K562 (cell line): Measurements from ENCODE around the gene PLD5.

Source experiments
- BRCA1 ChIP-seq, 2 experiments: fragments of 450-650 bp in 1 of 2; sonication (generic) in 1 of 2; formaldehyde crosslinking in 1 of 2; IDR thresholded peaks; 2 replicates each; pipeline versions ENCODE4 v1.5.0 to v1.6.1; 2017 to 2020; ENCODE audit warnings: mild to moderate bottlenecking in 1 of 2, missing genetic modification reagents in 1 of 2
- CBX1 ChIP-seq: sonication (generic); IDR thresholded peaks from 2 replicates; pipeline ENCODE4 v1.6.1; 2016; ENCODE audit warnings: antibody characterized with exemption, low read depth, mild to moderate bottlenecking
- CHD7 ChIP-seq: fragments of 200-600 bp; sonication (generic); IDR thresholded peaks from one replicate; pipeline ENCODE4 v1.6.1; 2012; ENCODE audit warnings: mild to moderate bottlenecking, low read depth, low read length, inconsistent platforms
- E2F4 ChIP-seq: sonication (generic); formaldehyde crosslinking; IDR thresholded peaks from 2 replicates; pipeline ENCODE4 v1.8.0; 2022; ENCODE audit warnings: mild to moderate bottlenecking, low read depth, missing genetic modification reagents
- EGR1 ChIP-seq: fragments of 450-650 bp; conservative IDR thresholded peaks from 2 replicates; pipeline ENCODE4 v1.6.1; 2017; ENCODE audit warnings: mild to moderate bottlenecking
- HMG20B ChIP-seq: fragments of 250-450 bp; sonication (Bioruptor Pico); IDR thresholded peaks from 2 replicates; pipeline ENCODE4 v1.5.0; 2021; ENCODE audit warnings: mild to moderate bottlenecking
- RAD51 ChIP-seq: fragments of 450-650 bp; IDR thresholded peaks from 2 replicates; pipeline ENCODE4 v1.7.1; 2016; ENCODE audit warnings: low read depth, mild to moderate bottlenecking, borderline replicate concordance
- SREBF2 ChIP-seq: sonication (generic); formaldehyde crosslinking; IDR thresholded peaks from 2 replicates; pipeline ENCODE4 v1.4.0; 2020; ENCODE audit warnings: mild to moderate bottlenecking, missing genetic modification reagents
- STAG1 ChIP-seq: sonication (generic); formaldehyde crosslinking; IDR thresholded peaks from 2 replicates; pipeline ENCODE4 v1.5.0; 2020; ENCODE audit warnings: missing genetic modification reagents, borderline replicate concordance
- ZNF121 ChIP-seq: sonication (generic); formaldehyde crosslinking; conservative IDR thresholded peaks from 2 replicates; pipeline ENCODE4 v1.8.0; 2022; ENCODE audit warnings: missing genetic modification reagents
- ZNF76 ChIP-seq: fragments of 250-450 bp; sonication (Bioruptor Pico); IDR thresholded peaks from 2 replicates; pipeline ENCODE4 v1.4.0; 2020; ENCODE audit warnings: mild to moderate bottlenecking, moderate library complexity, borderline replicate concordance
- TF ChIP-seq, protein P1 (sequence below): sonication (generic); formaldehyde crosslinking; IDR thresholded peaks from 2 replicates; pipeline ENCODE4 v1.8.0; 2023; ENCODE audit warnings: mild to moderate bottlenecking, missing genetic modification reagents
- TF ChIP-seq, protein P2 (sequence below), 3 experiments: IDR thresholded peaks in 2 of 3; conservative IDR thresholded peaks in 1 of 3; 2 replicates each; pipeline ENCODE4 v1.5.1; 2011 to 2012; ENCODE audit warnings: low read length in 3 of 3, mild to moderate bottlenecking in 3 of 3, control low read depth in 2 of 3, improper control_type of control experiment in 1 of 3, inconsistent platforms in 1 of 3, low read depth in 1 of 3, mixed read lengths in 1 of 3, moderate library complexity in 1 of 3; ENCODE audit not compliant: insufficient read depth in 2 of 3
- TF ChIP-seq, protein P3 (sequence below), 3 experiments: fragments of 200-800 bp in 1 of 3; sonication (Bioruptor generic) in 1 of 3; sonication (generic) in 1 of 3; formaldehyde crosslinking in 1 of 3; IDR thresholded peaks; 2 replicates each; pipeline versions ENCODE4 v1.6.1 to v1.8.0; 2016 to 2022; ENCODE audit warnings: mild to moderate bottlenecking in 2 of 3, missing compliant biosample characterization in 2 of 3, missing genetic modification characterization in 2 of 3, missing genetic modification reagents in 1 of 3

- TF ChIP-seq RAD51 (no peak), ZNF121 (CRISPR knock-in tag) (no peak), BRCA1 (IDR thresholded peaks at IDR 0.05) (no peak), BRCA1 (CRISPR knock-in tag; IDR thresholded peaks at IDR 0.05) (no peak), ZNF76 (CRISPR knock-in tag) (no peak), CHD7 (no peak), SREBF2 (CRISPR knock-in tag) (no peak), CBX1 (no peak), EGR1 (no peak), STAG1 (no peak), HMG20B (CRISPR knock-in tag) (no peak), E2F4 (CRISPR knock-in tag) (no peak)
- TF ChIP-seq, protein P1, sequence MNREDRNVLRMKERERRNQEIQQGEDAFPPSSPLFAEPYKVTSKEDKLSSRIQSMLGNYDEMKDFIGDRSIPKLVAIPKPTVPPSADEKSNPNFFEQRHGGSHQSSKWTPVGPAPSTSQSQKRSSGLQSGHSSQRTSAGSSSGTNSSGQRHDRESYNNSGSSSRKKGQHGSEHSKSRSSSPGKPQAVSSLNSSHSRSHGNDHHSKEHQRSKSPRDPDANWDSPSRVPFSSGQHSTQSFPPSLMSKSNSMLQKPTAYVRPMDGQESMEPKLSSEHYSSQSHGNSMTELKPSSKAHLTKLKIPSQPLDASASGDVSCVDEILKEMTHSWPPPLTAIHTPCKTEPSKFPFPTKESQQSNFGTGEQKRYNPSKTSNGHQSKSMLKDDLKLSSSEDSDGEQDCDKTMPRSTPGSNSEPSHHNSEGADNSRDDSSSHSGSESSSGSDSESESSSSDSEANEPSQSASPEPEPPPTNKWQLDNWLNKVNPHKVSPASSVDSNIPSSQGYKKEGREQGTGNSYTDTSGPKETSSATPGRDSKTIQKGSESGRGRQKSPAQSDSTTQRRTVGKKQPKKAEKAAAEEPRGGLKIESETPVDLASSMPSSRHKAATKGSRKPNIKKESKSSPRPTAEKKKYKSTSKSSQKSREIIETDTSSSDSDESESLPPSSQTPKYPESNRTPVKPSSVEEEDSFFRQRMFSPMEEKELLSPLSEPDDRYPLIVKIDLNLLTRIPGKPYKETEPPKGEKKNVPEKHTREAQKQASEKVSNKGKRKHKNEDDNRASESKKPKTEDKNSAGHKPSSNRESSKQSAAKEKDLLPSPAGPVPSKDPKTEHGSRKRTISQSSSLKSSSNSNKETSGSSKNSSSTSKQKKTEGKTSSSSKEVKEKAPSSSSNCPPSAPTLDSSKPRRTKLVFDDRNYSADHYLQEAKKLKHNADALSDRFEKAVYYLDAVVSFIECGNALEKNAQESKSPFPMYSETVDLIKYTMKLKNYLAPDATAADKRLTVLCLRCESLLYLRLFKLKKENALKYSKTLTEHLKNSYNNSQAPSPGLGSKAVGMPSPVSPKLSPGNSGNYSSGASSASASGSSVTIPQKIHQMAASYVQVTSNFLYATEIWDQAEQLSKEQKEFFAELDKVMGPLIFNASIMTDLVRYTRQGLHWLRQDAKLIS (CRISPR knock-in tag) = no peak
- TF ChIP-seq, protein P2, sequence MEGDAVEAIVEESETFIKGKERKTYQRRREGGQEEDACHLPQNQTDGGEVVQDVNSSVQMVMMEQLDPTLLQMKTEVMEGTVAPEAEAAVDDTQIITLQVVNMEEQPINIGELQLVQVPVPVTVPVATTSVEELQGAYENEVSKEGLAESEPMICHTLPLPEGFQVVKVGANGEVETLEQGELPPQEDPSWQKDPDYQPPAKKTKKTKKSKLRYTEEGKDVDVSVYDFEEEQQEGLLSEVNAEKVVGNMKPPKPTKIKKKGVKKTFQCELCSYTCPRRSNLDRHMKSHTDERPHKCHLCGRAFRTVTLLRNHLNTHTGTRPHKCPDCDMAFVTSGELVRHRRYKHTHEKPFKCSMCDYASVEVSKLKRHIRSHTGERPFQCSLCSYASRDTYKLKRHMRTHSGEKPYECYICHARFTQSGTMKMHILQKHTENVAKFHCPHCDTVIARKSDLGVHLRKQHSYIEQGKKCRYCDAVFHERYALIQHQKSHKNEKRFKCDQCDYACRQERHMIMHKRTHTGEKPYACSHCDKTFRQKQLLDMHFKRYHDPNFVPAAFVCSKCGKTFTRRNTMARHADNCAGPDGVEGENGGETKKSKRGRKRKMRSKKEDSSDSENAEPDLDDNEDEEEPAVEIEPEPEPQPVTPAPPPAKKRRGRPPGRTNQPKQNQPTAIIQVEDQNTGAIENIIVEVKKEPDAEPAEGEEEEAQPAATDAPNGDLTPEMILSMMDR (IDR thresholded peaks at IDR 0.05 in 2 of 3, conservative IDR thresholded peaks at IDR 0.05 in 1 of 3; ENCODE audit: insufficient read depth in 2 of 3, low read depth in 1 of 3, low read length in 3 of 3) = no peak
- TF ChIP-seq, protein P3, sequence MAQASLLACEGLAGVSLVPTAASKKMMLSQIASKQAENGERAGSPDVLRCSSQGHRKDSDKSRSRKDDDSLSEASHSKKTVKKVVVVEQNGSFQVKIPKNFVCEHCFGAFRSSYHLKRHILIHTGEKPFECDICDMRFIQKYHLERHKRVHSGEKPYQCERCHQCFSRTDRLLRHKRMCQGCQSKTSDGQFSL (CRISPR knock-in tag; IDR thresholded peaks at IDR 0.05) = no peak
- TF ChIP-seq, protein P3 (tag; IDR thresholded peaks at IDR 0.05) = no peak
Measured at GRCh38 chr1:242209063-242209462, 315.4 kb downstream of the PLD5 start.
